Hematopoietic multipotent progenitor cell treated with erythropoietin and hydrocortisone succinate and interleukin-3 and kit ligand, for 15 days (in vitro differentiated cells): ENCODE results near the gene ADAMTS14.

Source experiments
- DNase-seq: peaks from one replicate; pipeline ENCODE4 v3.0.0-alpha.2; 2015; ENCODE audit warnings: low spot score

The ADAMTS14 gene

GRCh38 chr10:70771311-70772194, 99.2 kb downstream of the ADAMTS14 start:
- DNase-seq: no peak

DNA sequence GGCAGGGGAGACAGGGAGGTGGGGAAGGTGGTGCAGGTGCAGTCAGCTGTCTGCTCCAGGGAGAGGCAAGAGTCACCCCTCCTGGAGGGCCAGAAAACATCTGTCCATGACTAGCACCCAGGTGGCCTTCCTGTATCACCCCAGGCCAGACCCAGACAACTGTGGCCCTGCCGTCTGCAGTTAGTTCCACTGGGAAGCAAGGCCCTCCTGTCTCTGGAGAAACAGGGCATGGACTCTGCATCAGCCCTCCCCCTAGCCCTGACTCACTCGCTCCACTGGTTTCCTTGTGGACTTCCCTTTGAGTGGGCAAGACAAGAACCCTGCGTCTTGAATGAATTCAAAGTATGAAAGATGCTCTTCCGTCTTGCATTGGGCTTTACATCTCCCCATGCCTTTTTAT, 100.3 kb downstream of the ADAMTS14 start:
- DNase-seq: no peak

DNA sequence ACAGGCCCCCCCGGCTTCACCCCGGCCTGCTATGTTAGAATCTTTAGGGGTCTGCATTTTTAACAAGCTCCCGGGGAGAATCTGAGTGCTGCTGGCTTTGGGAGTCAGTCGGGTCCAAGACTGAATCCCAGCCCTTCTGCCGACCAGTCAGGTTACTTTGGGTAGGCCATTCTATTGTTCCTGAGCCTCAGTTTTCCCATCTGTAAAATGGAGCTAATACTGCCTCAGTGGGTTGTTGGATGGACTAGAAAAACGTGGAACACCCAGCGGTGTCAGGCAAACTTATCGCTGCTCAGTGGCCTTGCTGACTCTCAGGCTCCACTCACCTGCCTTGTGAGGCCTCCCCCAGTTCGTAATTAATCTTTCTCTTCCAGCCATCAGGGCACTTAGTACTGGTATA, 101.2 kb downstream of the ADAMTS14 start:
- DNase-seq: no peak

DNA sequence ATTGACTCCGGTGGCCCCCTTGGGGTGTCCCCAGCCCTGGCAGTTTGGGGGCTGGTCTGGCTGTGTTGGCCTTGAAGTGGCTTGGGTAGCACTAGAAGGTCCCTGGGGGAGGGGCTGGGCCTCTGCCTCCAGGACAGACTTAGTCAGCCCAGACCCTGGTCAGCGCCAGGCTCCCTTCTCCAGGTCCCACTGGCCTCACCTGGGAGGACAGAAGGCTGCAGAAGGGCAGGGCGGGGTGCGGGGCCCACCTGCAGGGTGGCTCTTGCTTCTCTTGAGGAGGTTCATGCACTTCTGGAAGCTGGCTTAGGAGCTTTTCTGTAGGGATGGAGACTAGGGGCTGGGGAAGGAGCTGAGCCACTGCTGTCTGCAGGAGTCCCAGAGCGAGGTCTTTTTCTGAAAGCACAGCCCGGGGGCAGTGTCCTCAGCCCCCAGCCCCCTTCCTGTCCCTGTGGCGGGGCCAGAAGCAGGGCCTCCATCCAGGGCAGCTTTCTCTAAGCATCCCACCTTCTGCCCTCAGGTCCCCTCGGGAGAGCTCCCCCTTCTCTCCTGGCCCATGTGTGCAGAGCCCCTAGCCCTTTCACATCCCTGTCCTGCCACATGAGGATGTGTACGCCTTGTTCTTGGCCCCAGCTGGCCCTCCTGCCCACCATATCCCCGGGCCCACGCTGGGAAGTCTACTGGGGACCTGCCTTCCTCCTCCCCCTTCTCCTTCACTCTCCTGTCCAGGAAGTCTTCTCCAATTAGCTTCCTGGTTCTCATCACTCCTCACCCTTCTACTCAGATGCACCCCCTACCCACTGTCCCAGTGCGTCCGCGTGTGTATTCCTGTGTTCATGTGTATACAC, 101.9 kb downstream of the ADAMTS14 start:
- no peak for DNase-seq

GRCh38 chr10:70774810-70775678, 102.7 kb downstream of the ADAMTS14 start:
- no peak for DNase-seq

DNA sequence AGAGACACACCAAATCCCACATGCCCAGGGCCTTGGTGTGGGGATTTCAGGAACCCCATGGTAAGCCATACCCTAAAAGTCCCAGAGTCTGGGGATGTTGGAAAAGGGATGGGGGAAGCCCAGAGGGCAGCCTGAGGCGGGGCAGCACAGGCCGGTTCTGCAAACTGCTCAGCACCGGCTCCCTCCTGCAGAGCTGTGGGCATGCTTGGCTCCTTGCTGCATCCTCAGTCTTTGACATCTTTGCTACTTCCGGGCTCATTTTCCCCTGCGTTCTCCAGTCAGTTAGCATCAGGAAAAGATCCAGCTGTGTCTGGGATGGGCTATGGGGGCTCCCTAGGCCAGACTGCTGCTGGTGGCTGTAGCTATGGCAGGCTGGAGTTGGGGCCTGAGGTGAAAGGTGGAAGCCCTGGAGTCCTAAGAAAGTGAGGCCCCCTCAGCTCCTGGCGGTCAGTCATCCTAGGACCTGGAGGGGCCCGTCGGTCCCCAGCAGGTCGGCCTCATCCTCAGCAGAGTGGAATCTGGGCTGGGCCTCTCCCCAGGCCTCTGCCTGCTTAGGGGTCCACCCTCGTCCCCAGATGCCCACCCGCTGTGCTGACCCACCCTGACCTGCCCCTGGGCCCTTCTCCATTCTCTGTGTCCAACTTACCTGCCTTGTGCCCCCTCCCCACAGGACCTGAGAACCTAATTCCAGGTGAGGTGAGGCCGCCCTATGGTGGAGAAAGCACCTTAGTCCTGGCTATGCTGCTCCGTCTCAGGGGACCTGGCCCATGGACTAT, 103.6 kb downstream of the ADAMTS14 start:
- DNase-seq: no peak

- no peak for DNase-seq
Observed at GRCh38 chr10:70776455-70777005, 104.2 kb downstream of the ADAMTS14 start.

DNA sequence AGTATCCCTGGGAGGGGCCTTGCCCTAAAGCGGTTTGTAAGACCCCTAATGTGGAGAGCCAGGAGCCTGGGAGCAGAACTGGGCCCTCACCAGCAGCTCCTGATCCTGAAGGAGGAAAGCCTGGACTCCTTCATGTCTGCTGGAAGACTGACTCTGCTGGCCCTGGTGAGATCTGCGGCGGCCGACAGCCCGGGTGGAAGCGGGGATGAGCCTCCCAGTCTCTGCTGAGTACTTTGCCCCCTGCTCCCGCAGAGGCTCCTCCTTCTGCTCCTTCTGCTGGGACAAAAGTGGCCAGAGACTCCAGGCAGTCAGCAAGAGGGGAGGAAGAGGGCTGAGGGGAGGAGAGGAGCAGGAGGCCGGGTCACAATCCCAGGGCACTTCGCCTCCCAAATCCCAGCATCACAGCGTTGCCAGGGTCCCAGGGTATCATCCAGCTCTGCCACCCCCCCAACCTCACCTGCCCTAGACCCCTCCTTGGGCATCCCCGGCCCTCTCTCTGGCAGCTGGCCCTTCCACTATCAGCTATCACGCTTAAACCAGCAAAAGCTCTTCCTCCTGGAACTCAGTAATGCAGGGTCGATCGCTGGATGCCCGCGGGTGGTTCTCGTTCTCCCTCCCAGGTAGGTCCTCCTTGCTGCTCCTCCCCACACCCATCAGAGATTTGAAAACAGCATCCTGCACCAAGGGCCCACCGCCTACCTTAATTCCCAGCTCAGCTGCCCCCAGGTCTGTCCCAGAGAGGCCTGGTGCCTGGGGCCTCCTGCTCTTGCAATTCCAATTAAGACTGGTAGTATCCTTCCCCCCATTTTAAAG, 105.0 kb downstream of the ADAMTS14 start:
- no peak for DNase-seq

DNA sequence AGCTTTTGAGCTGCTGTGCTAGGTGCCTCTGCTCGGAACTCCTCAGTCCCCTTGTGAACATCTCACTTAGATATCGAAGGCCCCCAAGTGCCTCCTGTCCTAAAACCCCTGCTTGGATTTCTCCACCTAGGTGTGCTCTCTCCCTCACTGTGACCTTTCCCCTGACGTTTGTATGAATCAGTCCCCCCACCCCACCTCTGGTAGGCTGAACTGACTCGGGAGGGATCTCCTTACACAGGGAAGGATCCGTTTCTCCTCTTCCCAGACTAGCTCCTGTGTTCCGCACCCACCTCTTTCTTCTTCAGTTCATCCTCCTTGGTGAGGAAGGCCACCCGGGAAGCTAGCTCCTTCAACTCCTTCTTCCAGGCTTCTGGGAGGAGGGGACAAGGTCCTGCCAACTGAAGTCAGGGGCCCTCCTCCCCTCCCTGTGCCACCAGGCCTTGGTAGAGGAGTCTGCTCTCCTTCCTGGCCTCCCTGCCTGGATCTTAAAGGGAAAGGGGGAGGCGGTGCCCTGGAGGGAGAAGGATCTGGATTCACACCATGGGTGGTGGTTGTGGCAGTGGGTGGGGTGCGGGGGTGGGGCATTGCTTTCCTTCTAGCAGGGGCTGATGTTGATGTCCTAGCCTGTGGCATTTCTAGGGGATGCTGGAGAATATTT, 106.1 kb downstream of the ADAMTS14 start:
- no peak for DNase-seq

DNA sequence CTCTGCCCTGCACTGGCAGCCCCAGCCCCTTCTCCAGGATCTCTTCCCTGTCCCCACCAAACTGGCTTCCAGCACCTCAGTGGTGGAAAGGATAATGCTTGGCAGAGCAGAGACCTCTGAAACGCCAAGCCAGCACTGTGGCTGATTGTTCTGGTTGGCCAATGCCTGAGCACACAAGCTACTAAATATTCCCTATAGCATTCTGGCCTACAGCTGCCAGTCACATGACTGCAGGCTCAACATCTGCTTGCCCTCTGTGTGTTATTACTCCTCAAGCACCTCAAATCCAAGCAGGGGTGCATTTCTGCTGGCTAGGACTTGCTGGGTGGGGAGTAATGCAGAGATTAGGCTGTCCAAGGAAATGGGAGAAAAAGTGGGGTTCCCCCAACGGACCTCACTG, 106.8 kb downstream of the ADAMTS14 start:
- DNase-seq: no peak

GRCh38 chr10:70779511-70780369, 107.4 kb downstream of the ADAMTS14 start:
- no peak for DNase-seq

- no peak for DNase-seq
Observed at GRCh38 chr10:70780370-70780760, 108.1 kb downstream of the ADAMTS14 start.

- no peak for DNase-seq
Observed at GRCh38 chr10:70780772-70781171, 108.5 kb downstream of the ADAMTS14 start.

- DNase-seq: no peak
Observed at GRCh38 chr10:70781461-70782051, 109.2 kb downstream of the ADAMTS14 start.

DNA sequence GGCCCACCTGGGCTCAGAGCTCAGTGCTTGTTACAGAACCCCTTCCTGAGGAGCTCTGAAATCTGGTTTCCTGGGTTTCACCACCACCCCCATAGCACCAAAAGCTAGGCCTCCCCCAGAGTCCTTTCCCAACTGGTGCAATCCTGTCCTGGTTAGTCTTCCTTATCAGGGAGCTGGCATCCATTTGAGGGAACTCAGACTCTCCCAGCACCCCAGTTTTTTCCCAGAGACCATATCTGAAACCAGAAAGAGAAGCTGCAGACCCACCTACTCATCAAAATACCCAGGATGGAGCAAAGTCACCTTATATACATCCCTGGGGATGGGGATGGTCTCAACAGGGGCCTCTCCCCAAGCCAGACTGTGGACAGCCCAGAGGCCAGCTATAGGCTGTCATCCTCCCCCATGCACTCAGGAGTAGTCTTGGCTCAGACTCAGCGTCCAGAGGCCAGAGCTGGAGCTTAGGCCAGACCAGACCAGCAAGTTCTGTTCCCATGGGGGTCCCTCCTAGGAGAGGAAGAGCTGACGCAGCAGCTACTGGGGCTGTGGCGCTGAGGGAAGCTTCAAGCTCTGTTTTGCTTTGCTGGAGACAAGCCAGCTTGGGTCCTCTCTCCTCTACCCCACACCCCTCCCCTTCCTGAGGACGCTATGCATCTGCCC, 109.9 kb downstream of the ADAMTS14 start:
- DNase-seq: no peak

DNA sequence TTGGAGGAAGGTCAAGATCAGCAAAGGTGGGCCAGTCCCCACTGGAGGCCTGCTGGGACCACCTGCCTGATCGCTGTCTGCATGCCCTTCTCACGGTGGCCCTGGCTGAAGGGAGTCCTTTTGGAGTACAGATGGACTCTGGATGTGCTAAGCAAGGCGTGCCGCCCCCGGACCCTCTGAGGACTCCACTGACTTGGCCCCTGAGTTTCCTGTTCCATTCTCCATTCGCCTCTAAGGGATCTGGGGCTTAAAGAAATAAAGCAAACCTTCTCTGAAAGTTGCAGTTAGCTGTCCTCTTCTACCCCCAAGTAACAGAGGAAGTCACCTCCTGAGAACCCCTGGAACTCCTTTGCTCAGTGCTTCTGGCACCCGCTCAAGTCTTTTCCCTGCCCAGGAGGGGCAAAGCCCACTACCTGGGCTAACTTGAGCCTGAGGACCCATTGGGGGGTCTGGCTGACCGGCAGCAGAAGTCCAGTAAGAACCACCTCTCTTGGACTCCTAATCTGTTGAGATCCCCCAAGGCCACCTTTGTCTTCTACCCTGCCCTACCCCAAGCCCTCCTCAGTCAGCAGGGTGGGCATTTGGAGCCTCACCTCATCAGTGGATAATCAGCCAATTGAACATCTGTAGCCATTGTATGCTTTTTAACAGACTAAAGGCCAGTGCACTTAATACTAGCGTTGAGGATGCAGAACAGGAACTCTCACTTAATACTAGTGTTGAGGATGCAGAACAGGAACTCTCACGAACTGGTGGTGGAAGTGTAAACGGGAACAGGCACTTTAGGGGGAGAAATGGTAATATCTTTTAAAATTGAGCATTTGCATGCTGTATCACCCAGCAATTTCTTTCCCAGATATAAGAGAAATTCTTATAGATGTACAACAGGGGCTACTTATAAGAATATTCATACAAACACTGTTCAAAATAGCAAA, 110.7 kb downstream of the ADAMTS14 start:
- DNase-seq: no peak

- DNase-seq: no peak
Observed at GRCh38 chr10:70784016-70784415, 111.7 kb downstream of the ADAMTS14 start.
